CD4-positive, alpha-beta T cell (primary cell): ENCODE results near the gene SERTAD3. TPM values are rescaled to one million over a fixed set of nuclear protein-coding genes. Genes with fewer than 3 reads are reported as not detected.

Source experiments
- ATAC-seq: fragments of 200-7000 bp; cut with Tn5 transposase; one replicate; pipeline ENCODE4 v1.10.0; 2022; ENCODE audit warnings: mild to moderate bottlenecking; ENCODE audit not compliant: poor library complexity
- CTCF ChIA-PET: fragments of 350-600 bp; sonication (Branson Sonifier 250); formaldehyde crosslinking; loops from one replicate; lab custom pipeline; 2021; ENCODE audit warnings: antibody characterized with exemption, inconsistent platforms; lab: Charles Lee
- POLR2A ChIA-PET: fragments of 350-600 bp; sonication (Branson Sonifier 250); formaldehyde crosslinking; loops from one replicate; lab custom pipeline; 2021; ENCODE audit warnings: antibody characterized with exemption, inconsistent platforms; lab: Charles Lee
- DNase-seq, 14 experiments: peaks; one replicate each; pipeline ENCODE4 v3.0.0-alpha.2; 2013 to 2020; ENCODE audit warnings: mixed read lengths in 2 of 14
- H3K27ac ChIP-seq, 2 donors: one replicate each; pipeline versions ENCODE4 v1.5.1 to v1.7.0; 2013; ENCODE audit warnings: low read length in 2 of 2, low read depth in 1 of 2, mild to moderate bottlenecking in 1 of 2
- H3K27me3 ChIP-seq, 2 experiments: 1 replicate in 1 of 2; 2 replicates in 1 of 2; pipeline versions ENCODE4 v1.6.1 to v1.7.0; 2013; ENCODE audit warnings: low read length in 2 of 2, control low read depth in 1 of 2, mild to moderate bottlenecking in 1 of 2, moderate library complexity in 1 of 2; ENCODE audit not compliant: insufficient read depth in 2 of 2, control insufficient read depth in 1 of 2
- H3K36me3 ChIP-seq: one replicate; pipeline ENCODE4 v1.6.1; 2013; ENCODE audit warnings: low read length, control low read depth; ENCODE audit not compliant: insufficient read depth
- H3K4me1 ChIP-seq: one replicate; pipeline ENCODE4 v1.6.1; 2013; ENCODE audit warnings: low read length, control low read depth; ENCODE audit not compliant: insufficient read depth
- H3K4me3 ChIP-seq: one replicate; pipeline ENCODE4 v1.5.1; 2013; ENCODE audit warnings: mild to moderate bottlenecking, low read length, moderate library complexity
- H3K9me3 ChIP-seq, 2 experiments: 1 replicate in 1 of 2; 2 replicates in 1 of 2; pipeline versions ENCODE4 v1.6.1 to v1.7.0; 2013; ENCODE audit warnings: low read length in 2 of 2, mild to moderate bottlenecking in 2 of 2, control low read depth in 1 of 2, moderate library complexity in 1 of 2; ENCODE audit not compliant: control insufficient read depth in 1 of 2, insufficient read depth in 1 of 2
- H3K27ac Mint-ChIP-seq: one replicate; pipeline ENCODE4 v1.8.0; 2020; ENCODE audit warnings: mixed read lengths
- H3K27me3 Mint-ChIP-seq: one replicate; pipeline ENCODE4 v1.8.0; 2021; ENCODE audit warnings: mixed read lengths
- H3K36me3 Mint-ChIP-seq: one replicate; pipeline ENCODE4 v1.8.0; 2021; ENCODE audit warnings: low read depth, mixed read lengths
- H3K4me1 Mint-ChIP-seq: one replicate; pipeline ENCODE4 v1.8.0; 2021; ENCODE audit warnings: low read depth, mixed read lengths
- H3K4me3 Mint-ChIP-seq: one replicate; pipeline ENCODE4 v1.8.0; 2020; ENCODE audit warnings: mild to moderate bottlenecking, mixed read lengths
- H3K9me3 Mint-ChIP-seq: one replicate; pipeline ENCODE4 v1.8.0; 2020; ENCODE audit warnings: mixed read lengths
- intact Hi-C, 2 experiments: fragments of 100-400 bp; cut with DNase I in 1 of 2; cut with micrococcal nuclease in 1 of 2; formaldehyde crosslinking; loops; one replicate each; pipeline versions ENCODE4 v1.15.1 to v1.9.0; 2023 to 2025; cut with DNase I, micrococcal nuclease
- polyA plus RNA-seq, 2 donors: library from polyadenylated mRNA; unstranded; fragments of 120-200 nt; gene quantifications; one replicate each; pipeline ENCODE4 v1.2.1, GENCODE V29; 2013
- total RNA-seq, 174 experiments: library from RNA in 2 of 174; stranded (reverse) in 2 of 174; gene quantifications; one replicate each; pipeline ENCODE4 v1.2.3 and lab custom pipeline; 2021 to 2026
- TF ChIP-seq, protein P1 (sequence below): fragments of 200-600 bp; IDR thresholded peaks from one replicate; pipeline ENCODE4 v1.8.0; 2022; ENCODE audit warnings: antibody characterized with exemption, mild to moderate bottlenecking

Gene SERTAD3, protein sequence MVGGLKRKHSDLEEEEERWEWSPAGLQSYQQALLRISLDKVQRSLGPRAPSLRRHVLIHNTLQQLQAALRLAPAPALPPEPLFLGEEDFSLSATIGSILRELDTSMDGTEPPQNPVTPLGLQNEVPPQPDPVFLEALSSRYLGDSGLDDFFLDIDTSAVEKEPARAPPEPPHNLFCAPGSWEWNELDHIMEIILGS
- total RNA-seq: 10 to 100 TPM; 17.4 to 19.2 TPM
- polyA plus RNA-seq (2013, experiment 1 of 2): 5.7 TPM
- 10.5 TPM for polyA plus RNA-seq (2013, experiment 2 of 2)
- total RNA-seq (lab: John Stamatoyannopoulos, UW): 2.6 to 28.3 (median 12.4) reads per million in 172 experiments

DNA sequence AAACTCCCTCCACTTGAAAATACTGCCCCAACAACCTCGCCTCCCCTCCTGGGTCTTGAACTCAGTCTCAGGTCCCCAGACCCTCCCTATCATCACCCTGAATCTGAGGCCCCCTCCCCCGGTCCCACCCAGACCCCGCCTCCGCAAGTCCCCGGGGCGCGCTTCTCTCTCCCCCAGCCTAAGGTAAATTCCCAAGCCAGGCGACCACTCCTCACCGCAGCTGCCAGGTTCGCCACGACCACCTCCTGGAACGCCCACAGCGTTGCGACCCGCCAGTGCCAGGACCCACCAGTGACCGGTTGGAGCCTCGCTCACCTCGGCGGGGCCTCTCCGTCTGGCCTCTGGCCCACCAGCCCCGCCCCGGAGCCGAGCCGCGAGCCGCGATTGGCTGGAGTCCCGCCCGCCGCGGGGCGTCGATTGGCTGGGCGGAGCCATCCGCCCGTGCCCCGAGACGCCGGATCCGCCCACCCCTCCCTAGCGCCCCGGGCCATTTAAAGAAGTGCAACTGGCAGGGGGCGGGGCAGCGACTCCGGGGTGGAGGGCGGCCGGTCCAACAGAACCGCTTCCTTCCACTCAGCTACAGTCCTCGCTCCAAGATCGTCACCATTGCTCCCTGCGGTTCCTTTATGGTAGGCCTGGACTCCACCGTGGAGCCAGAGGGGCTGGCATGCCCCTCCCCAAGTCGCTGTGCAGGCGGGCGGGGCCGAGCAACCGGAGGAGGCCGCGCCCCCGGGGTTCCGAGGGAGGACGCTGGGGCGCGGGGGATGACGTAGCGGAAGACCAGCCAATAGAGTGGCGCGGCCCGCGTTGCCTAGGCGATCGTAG is at the start of gene SERTAD3:
SERTAD3 (minus strand) TSS at position 336 of the 825 bp plus-strand sequence. CDS start 2,255 bp downstream, outside the sequence.
- peak within 1 kb of the TSS; percentile 86 for H3K27ac Mint-ChIP-seq
- TF ChIP-seq, protein P1, sequence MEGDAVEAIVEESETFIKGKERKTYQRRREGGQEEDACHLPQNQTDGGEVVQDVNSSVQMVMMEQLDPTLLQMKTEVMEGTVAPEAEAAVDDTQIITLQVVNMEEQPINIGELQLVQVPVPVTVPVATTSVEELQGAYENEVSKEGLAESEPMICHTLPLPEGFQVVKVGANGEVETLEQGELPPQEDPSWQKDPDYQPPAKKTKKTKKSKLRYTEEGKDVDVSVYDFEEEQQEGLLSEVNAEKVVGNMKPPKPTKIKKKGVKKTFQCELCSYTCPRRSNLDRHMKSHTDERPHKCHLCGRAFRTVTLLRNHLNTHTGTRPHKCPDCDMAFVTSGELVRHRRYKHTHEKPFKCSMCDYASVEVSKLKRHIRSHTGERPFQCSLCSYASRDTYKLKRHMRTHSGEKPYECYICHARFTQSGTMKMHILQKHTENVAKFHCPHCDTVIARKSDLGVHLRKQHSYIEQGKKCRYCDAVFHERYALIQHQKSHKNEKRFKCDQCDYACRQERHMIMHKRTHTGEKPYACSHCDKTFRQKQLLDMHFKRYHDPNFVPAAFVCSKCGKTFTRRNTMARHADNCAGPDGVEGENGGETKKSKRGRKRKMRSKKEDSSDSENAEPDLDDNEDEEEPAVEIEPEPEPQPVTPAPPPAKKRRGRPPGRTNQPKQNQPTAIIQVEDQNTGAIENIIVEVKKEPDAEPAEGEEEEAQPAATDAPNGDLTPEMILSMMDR: no peak
- ATAC-seq: peak; percentile 66
- peaks cover 29% of the 10 kb centered on the region for H3K36me3 Mint-ChIP-seq
- peak within 1 kb of the TSS; percentile 81 to 86 for H3K27ac ChIP-seq
- no peaks in the 10 kb centered on the region for H3K9me3 ChIP-seq
- peak within 1 kb of the TSS; percentile 75 for H3K4me3 ChIP-seq
- intact Hi-C loops: loop anchor here (1.0 to 10.0 kb wide), 8 partner anchors 18 to 619 kb away; partner anchors contain the start of genes AKT2 (in 1 of the 2), BLVRB (in 1 of the 2), C19orf47 (in 1 of the 2) and PLD3 (in 1 of the 2)
- H3K27me3 ChIP-seq: no peaks in the 10 kb centered on the region
- peaks cover 21% of the 10 kb centered on the region for H3K36me3 ChIP-seq
- H3K4me1 ChIP-seq: peaks cover 18% of the 10 kb centered on the region
- ChIA-PET POLR2A (interaction anchor here (0.8 to 4.6 kb wide), 12 partner anchors 9 to 361 kb away, joined by 3 to 71 read pairs (median 12); partner anchors contain the start of genes ACTMAP, AKT2, BLVRB and C19orf47), CTCF (interaction anchor here (0.7 to 4.2 kb wide), 3 partner anchors 21 to 41 kb away, joined by 3 to 32 read pairs (median 5); partner anchors contain the start of gene BLVRB)
- H3K4me3 Mint-ChIP-seq: peak within 1 kb of the TSS; percentile 96
- DNase-seq: peak; percentile 93 to 98 (median 96)
- no peaks in the 10 kb centered on the region for H3K9me3 Mint-ChIP-seq
- H3K27me3 Mint-ChIP-seq: no peaks in the 10 kb centered on the region
- peaks cover 18% of the 10 kb centered on the region for H3K4me1 Mint-ChIP-seq

DNA sequence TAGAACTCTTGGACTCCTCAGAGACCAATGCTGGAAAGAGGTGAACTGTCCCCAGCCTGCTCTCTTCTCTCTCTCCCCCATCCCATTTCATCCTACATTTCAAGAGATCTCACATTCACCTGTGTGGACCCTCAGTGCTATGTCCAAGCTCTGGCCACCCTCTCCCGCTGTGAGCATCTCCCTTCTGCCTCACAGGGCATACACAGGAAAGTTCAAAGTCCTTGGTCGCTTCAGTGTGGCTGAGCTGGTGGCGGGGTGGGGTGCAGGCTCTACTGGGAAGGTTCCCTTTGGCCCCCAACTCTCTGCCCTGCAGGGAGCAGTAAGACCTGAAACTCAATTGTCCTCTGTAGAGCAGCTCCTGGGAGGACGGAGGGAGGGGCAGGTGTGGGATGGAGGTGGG is 49.6 kb upstream of the SERTAD3 start:
- H3K27ac Mint-ChIP-seq: no peak overlapping the region

GRCh38 chr19:40492274-40492673 is 48.1 kb upstream of the SERTAD3 start:
- Mint-ChIP-seq H3K27me3 (peaks cover 29% of the 10 kb centered on the region), H3K4me3 (no peak overlapping the region), H3K9me3 (no peaks in the 10 kb centered on the region), H3K27ac (no peak overlapping the region), H3K36me3 (no peaks in the 10 kb centered on the region), H3K4me1 (peaks cover 5% of the 10 kb centered on the region)
- CTCF ChIA-PET: no interaction called here
- intact Hi-C loops: no loop called here
- peaks cover 7 to 10% of the 10 kb centered on the region in 2 experiments for H3K27me3 ChIP-seq
- DNase-seq (no peak), ATAC-seq (no peak)
- no peak overlapping the region for H3K4me3 ChIP-seq
- H3K36me3 ChIP-seq: no peaks in the 10 kb centered on the region
- H3K27ac ChIP-seq: no peak overlapping the region
- TF ChIP-seq, protein P1: no peak
- POLR2A ChIA-PET: no interaction called here
- peaks cover 0 to 12% of the 10 kb centered on the region in 2 experiments for H3K9me3 ChIP-seq
- H3K4me1 ChIP-seq: peaks cover 8% of the 10 kb centered on the region

More for the DNA sequence above, 49.6 kb upstream of the SERTAD3 start:
- TF ChIP-seq, protein P1: no peak
- DNase-seq: no peak
- ChIA-PET POLR2A (no interaction called here), CTCF (no interaction called here)
- intact Hi-C loops: no loop called here
- peaks cover 19% of the 10 kb centered on the region for H3K27me3 Mint-ChIP-seq
- H3K4me1 Mint-ChIP-seq: no peaks in the 10 kb centered on the region
- no peak overlapping the region for H3K4me3 Mint-ChIP-seq
- Histone ChIP-seq H3K4me1 (no peaks in the 10 kb centered on the region), H3K9me3 (peaks cover 0 to 3% of the 10 kb centered on the region in 2 experiments), H3K36me3 (no peaks in the 10 kb centered on the region), H3K27ac (no peak overlapping the region), H3K4me3 (no peak overlapping the region), H3K27me3 (peaks cover 0 to 2% of the 10 kb centered on the region in 2 experiments)
- ATAC-seq: no peak
- no peaks in the 10 kb centered on the region for H3K36me3 Mint-ChIP-seq
- H3K9me3 Mint-ChIP-seq: no peaks in the 10 kb centered on the region
